ENCODE measurements around the gene SCAPER.

DNA sequence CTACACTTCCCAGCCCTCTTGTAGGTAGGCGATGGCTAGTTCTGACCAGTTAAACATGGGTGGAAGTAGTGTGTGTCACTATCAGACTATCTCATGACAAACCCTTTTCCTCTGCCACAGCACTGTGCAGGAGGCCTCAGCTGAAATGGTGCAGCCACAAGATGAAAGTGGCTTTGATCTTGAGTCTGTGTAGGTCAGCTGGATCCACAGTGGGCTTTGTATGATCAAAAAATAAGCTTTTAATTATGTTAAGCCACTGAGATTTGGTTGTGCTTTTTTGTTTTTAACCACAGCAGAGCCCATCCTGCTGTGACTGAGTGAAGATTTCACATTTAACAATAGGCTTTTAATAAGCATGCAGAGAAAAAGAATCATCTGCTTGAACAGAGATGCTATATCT lies 46.1 kb upstream of the SCAPER start:
- no peak for TF ChIP-seq CTCF (IDR thresholded peaks at IDR 0.05)
- TF ChIP-seq POLR2AphosphoS5 (IDR thresholded peaks at IDR 0.05): no peak
- no peak for TF ChIP-seq EP300 (IDR thresholded peaks at IDR 0.05)

All from upper lobe of left lung (tissue), 4 donors.